HG03520 (cell line): Measurements from ENCODE around the gene CHMP4B.

Experiments used
- ATAC-seq: cut with Tn5 transposase; IDR thresholded peaks from one replicate; pipeline ENCODE4 v1.9.1; 2021; ENCODE audit warnings: mild to moderate bottlenecking, moderate library complexity; ENCODE audit not compliant: unreplicated experiment

Gene CHMP4B, protein sequence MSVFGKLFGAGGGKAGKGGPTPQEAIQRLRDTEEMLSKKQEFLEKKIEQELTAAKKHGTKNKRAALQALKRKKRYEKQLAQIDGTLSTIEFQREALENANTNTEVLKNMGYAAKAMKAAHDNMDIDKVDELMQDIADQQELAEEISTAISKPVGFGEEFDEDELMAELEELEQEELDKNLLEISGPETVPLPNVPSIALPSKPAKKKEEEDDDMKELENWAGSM

DNA sequence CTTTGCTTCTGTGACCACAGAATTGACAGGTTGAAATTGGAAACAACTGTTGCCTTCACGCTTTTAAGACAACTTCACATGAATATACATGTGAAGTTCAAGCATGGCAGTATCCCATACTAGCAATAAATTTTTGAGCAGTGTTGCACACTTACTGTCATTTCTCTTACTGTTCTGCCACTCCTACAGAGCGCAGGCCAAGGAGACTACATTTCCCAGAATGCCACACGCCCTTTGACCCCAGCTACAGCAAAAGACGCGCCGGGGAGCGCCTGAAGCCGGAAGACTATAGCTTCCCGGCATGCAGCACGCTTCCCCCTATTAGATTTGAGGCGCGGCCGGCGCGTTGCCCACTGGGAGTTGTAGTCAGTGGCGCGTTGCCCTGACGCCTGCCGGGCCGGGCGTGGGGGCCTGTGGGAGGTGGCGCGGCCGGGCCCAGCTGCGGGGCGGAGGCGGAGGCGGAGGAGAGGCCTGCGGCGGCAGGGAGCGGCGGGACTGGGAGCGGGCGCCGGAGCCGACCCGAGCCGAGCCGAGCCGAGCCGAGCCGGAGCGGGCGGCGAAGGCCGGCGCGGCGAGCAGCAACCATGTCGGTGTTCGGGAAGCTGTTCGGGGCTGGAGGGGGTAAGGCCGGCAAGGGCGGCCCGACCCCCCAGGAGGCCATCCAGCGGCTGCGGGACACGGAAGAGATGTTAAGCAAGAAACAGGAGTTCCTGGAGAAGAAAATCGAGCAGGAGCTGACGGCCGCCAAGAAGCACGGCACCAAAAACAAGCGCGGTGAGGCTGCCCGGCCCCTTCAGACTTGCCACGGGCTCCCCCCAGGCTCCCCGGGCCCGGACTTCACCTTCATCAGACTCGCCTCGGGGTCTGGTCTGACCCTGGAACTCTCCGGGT is at the start of gene CHMP4B:
TSS of gene CHMP4B (plus strand) at position 464 of the 891 bp plus-strand sequence. CDS start at position 585, 121 bp downstream.
- ATAC-seq, result peak; percentile 95

DNA sequence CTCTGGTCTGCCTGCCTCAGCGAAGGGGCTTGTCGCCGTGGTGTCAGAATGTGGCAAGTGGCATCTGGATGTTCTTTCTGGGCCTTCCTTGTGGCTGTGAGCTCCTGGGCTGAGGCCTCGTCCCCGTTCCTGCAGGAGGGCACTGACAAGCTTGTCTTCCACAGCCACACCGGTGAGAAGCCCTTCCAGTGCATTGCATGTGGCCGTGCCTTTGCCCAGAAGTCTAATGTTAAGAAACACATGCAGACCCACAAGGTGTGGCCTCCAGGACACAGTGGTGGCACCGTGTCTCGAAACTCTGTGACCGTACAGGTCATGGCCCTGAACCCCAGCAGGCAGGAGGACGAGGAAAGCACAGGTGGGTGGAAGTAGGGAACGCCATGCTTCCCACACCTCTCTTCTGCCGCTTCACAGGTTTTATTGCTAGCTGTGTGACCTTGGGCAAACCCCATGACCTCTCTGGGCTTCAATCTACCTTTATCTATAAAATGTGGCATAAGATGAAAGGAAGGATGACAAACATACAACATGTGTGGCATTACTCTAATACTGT is 49.4 kb upstream of the CHMP4B start:
- no peak for ATAC-seq

DNA sequence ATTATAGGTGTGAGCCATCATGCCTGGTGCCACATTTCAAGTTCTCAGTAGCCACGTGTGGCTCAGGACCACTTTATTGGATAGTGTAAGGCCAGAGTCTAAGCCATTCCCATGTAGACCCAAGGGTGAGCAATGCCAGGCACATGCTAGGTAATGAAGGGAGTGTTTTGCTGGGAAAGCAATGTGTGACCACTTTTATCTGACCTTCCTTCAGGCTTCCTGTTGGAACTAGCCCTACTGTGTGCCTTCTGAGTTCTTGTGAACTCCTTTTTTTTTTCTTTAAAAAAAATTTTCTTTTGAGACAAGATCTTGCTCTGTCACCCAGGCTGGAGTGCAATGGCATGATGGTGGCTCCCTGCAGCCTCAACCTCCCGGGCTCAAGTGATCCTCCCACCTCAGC is 46.0 kb upstream of the CHMP4B start:
- ATAC-seq, result no peak

DNA sequence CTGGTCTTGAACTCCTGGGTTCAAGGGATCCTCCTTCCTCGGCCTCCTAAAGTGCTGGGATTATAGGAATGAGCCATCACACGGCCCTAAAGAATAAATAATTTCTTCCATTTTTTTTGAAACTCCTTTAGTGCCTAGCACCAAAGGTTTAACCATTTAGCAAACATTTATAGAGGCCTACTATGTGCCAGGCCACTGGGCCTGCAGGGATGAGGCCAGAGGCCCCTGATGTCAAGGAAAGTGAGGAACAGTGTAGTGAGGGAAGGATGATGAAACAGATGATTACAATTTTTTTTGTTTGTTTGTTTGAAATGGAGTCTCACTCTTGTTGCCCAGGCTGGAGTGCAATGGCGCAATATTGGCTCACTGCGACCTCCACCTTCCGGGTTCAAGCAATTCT is 45.6 kb upstream of the CHMP4B start:
- ATAC-seq, result no peak

DNA sequence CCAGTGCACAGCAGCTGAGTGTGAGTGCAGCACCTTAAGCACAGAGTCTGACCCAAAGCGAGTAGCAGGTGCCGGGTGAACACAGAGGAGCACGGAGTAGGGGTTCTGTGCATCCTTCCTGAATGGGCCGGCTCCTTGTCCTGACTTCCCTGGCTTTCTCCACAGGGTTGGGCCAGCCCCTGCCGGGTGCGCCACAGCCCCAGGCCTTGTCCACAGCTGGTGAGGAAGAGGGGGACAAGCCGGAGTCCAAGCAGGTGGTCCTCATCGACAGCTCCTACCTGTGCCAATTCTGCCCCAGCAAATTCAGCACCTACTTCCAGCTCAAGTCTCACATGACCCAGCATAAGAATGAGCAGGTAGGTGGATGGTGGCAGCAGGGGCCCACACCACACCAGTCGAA is 44.5 kb upstream of the CHMP4B start:
- no peak for ATAC-seq

DNA sequence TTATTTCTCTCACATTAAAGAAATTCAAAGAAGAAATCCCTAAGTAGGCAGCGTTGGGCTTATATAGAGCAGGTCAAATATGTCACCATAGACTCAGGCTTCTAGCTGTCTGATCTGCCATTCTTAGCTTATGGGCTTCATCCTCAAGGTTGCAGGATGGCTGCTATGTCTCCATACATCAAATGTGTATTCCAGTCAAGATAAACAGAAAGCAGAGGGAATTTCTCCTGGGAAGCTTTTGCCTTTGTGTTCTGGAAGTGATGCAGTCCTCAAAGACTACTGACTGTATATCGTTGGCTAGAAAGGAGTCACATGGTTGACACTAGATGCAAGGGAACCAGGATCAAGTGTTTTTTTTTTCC is 43.4 kb upstream of the CHMP4B start:
- ATAC-seq, result no peak

DNA sequence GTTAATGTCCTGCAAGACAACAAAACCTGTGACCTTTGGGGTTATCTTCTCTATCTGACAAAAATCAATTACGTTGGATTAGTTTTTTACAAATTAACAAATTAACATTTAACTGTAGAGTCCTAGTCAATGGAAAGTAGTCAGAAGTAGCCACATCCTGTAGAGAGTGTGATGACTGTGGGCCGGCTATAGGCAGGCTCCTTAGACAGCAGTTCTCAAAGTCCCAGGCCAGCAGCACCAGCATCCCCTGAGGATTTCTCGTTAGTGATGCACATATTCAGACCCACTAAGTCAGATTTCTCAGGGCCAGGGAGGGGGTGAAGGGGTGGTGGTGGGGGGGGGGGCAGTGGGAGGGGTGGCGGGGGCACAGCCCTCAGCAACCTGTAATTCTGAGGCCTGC is 42.1 kb upstream of the CHMP4B start:
- ATAC-seq, result no peak

DNA sequence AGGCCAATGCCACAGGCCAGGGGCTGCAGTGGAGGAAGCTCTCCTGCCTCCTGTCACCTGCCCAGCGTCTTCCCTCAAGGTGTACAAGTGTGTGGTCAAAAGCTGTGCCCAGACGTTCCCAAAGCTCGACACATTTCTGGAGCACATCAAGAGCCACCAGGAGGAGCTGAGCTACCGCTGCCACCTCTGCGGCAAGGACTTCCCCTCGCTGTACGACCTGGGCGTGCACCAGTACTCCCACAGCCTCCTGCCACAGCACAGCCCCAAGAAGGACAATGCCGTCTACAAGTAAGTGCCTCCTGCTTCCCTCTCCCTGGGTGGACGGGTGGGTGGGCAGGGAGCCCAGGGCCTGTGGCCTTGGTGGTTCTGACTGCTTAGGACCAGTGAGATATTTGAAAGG is 41.1 kb upstream of the CHMP4B start:
- no peak for ATAC-seq

DNA sequence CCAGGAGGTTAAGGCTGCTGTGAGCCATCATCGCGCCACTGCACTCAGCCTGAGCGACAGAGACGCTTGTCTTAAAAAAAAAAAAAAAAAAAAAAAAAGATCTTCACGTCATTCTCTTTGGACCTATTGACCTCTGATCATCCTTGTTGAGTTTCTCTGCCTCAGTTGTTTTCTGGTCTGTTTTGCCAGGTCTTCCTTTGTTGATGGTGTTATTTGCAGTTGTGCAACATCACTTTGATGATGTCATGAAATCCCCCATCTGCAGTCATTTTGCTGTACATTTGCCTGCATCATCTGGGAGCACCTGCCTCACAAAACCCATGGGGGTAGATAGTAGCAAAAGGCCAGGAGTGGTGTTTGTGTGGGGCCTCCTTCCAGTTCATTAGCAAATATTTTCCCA is 39.2 kb upstream of the CHMP4B start:
- ATAC-seq, result no peak

DNA sequence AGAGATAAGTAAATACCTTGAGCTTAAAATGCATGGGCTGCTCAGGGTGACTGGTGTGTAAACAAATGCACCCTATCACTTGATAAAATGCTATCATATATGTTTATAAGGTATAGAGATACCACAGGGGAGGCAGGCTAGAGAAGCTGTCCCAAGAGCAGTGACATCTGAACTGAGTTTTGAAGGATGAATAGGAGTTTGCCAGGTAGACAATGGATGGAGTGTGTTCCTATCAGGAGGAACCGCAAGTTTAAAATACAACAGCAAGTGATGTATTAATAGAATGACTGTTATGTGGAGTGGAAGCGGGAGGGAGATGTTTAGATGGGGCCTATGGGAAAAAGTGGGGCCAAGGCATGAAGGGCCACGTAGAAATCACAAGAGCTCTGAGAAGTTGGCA is 38.7 kb upstream of the CHMP4B start:
- no peak for ATAC-seq

DNA sequence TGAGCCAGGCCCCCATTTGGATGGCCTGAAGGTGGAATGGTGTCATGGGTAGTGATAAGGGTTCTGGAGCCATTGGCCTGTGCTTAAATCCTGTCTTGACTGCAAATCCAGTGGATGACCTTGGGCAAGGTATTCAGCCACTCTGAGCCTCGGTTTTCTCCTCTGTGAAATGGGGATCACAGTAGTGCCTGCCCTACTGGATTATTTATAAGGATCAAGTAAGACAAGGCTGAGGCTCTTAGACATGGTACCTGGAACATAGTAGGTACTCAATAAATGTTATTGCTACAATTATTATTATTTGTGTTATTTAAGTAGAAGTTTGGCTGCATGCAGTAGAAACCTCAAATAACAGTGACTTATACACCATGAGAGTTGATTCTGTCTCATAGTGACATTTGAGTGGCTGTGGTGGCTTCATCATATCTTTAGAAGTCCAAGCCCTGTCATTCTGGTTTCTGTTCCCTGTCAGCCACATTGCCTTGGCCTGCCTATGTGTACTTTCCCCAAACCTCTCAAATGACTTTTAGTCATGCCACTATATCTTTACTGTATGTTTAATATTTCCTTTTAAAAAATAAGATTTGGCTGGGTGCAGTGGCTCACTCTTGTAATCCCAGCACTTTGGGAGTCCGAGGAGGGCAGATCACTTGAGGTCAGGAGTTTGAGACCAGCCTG is 37.6 kb upstream of the CHMP4B start:
- no peak for ATAC-seq

DNA sequence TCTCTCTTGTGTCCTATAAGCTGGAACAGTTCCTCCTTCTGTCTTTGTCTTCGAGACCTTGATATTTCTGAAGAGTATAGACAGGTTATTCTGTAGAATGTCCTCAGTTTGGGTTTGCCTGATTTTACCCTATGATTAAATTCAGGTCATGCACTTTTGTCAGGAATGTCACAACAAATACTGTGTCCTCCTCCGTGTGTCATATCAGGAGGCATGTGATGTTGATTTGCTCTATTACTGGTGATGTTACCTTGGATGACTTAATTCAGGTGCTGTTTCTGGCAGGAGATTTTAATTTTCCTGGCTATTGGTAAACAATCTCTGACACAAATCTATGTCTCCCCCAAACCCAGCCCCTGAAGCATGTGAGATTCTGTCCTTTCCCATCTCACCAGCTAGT is 33.3 kb upstream of the CHMP4B start:
- no peak for ATAC-seq

DNA sequence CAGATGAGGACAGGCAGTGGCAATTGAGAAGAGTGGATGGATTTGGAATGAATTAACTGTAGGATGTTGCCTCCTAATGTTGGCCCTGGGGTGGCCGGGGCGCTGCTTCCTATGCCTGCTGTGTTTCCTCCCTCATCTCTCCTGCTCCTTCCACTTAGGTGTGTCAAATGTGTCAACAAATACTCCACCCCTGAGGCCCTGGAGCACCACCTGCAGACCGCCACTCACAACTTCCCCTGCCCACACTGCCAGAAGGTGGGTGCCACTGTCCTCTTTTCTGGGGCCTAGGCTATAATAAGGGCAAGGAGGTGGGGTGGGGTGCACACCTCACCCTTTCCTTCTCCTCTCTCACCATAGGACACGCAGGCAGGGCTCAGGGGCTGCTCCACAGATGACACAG is 30.0 kb upstream of the CHMP4B start:
- ATAC-seq, result no peak

DNA sequence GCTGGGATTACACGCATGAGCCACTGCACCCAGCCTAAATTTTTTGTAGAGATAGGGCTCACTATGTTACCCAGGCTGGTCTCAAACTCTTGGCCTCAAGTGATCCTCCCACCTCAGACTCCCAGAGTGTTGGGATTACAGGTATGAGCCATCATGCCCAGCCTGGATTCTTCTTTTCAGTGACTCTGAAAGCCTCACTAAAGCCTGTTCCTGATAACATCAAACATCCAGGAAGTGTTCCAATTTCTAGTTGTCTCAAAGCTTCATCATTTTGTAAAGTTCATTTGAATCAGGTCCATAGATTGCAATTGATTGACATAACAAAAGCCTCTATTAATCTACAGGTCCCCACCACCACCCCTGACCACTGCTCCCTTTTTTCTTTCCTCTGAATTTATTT is 29.2 kb upstream of the CHMP4B start:
- ATAC-seq, result no peak

DNA sequence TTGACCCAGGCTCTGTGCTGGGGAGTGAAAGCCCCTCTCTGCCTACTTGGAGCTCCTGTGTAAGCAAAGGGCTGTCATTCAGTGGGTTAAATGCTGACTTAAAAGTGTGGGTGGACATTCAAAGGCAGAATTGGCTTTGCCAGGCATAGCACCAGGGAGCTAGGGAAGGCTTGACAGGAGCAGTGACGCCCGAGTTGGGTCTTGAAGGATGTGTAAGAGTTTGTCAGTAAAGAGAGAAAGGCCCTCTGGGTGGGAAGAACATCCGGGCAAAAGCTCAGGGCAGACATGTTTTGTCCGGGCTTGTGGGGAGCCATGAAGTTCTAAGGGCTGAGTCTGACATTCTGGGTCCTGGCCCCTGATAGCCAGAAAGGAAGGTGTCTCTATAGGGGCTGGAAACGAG is 27.9 kb upstream of the CHMP4B start:
- no peak for ATAC-seq

DNA sequence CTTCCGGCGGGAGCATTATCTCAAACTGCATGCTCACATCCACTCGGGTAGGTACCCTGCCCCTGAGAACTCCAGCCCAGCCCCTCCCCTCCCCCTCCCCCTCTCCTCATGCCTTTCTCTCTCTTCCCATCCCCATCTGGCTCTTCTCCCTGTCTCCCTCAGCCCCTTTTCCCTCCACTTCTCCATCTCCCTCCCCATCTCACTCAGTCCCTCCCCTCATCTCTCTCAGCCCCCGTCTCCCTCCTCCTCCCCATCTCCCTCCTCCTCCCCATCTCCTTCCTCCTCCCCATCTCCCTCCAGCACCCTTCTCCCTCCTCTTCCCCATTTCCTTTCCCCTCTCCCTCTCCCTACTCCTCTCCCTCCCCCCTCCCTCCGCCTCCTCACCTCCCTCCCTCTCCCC is 27.3 kb upstream of the CHMP4B start:
- ATAC-seq, result no peak

DNA sequence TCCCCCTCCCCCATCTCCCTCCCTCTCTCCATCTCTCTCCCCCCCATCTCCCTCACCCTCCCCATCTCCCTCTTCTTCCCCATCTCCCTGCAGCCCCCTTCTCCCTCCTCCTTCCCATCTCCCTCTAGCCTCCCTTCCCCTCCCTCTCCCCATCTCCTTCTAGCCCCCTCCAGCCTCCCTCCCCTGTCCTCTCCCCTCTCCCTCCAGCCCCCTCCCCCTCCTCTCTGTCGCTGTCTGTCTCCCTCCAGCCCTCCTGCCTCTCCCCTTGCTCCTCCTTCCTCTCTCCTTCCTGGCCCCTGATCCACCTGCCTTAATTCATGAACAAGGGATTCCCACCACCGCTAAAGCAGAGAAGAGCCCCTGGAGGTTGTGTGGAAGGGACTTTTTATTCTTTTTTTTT is 26.9 kb upstream of the CHMP4B start:
- no peak for ATAC-seq

DNA sequence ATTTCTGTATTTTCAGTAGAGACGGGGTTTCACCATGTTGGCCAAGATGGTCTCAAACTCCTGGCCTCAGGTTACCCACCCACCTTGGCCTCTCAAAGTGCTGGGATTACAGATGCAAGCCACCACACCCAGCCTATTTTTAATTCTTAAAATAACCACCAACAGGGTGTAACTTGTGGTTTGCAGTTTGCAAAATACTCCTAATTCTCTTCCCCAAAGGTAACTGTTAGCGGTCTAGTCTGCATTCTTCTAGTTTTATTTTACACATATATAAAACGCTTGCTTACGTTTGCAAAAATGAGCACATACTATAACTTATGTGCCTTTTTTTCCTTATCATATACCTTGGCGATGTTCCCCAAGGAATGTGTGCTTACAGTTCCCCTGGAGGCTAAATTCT is 25.6 kb upstream of the CHMP4B start:
- no peak for ATAC-seq

DNA sequence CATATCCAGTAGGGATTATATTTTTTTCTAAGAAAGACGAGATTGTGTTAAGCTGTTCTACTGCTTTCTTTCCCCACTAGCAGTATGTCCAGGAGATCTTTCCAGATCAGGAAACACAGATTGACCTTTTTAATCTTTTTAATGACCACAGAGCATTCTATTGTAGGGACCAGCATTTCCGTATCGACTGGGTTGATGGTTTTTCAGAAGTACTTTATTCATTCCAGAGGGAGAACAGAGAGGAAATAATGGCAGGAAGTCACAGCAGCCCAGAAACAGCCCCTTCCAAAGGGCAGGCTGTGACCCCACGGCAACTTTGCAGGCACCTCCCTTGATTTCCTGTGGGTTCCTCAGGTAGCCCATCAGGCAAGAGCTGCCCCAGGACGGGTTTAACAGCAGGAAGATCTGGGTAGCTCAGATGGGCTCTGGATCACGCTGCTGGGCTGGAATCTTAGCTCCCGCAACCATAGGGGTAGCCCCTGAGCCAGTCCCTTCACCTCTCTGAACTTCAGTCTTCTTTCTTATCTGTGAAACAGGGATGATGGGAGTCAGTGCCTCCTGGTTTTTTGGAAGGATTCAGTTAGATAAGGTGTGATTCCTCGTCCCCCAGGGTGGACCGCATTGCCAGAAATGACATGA is 23.8 kb upstream of the CHMP4B start:
- no peak for ATAC-seq

DNA sequence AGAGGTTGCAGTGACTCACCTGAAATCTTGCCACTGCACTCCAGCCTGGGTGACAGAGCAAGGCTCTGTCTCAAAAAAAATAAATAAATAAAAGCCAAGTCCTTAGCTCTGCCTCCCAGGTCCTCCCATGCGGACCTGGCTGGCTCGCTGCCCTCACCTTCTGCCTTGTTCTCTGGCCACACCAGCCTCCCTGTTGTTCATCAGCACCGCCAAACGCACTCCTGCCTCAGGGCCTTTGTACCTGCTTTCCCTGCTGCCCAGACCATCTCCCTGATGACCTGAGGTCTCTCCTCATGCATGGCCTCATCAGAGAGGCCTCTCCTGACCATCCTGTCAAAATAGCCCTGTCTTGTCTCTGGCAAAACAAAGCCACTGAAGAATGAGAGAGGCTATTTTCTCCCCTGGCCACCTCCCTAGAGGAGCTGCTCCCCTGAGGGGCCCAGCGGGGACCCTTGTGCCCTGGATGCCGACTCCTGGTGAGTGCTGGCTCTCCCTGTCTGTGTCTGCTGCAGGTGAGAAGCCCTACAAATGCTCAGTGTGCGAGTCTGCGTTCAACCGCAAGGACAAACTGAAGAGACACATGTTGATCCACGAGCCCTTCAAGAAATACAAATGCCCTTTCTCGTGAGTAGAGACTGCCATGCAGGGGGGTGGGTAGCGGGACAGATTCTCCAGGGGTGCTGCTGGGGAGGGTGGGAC is 22.6 kb upstream of the CHMP4B start:
- no peak for ATAC-seq
